Stimulated activated CD8-positive, alpha-beta memory T cell treated with anti-CD3 and anti-CD28 coated beads, Interleukin-2, amount 100 ng/mL, for 48 hours (primary cell): ENCODE results near the gene C2orf74.
A peak's percentile ranks its signal among the peaks of the same experiment; 100 is the strongest.
"Not testable (repeated sequence)": the region's sequence is repeated elsewhere in the genome, so short reads cannot be mapped to it uniquely, and the experiment has no call there.

Experiments used
- DNase-seq, 2 donors: peaks; one replicate each; pipeline ENCODE4 v3.0.0-alpha.2; 2020; ENCODE audit warnings: low read depth in 2 of 2

Gene C2orf74

DNA sequence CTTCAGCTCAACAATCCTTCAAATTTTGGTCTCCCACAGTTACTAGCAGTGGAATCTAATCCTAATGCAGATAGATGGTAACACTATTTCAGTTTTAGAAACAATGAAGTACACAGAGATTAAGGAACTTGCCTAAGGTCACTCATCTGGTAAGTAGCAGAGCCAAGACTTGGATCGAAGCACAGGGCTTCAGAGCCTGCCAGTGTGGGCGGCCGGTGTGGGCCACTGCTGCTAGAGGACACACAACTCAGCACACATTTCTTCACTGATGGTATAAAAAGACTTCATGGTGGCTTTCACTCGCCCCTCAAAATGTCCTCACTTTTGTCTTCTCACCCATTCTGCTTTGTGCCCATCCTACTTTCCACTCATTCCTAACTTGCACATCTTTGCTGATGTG, 11.1 kb downstream of the C2orf74 start:
- DNase-seq, result no peak

GRCh38 chr2:61175036-61175435, 13.0 kb downstream of the C2orf74 start:
- no peak for DNase-seq

DNA sequence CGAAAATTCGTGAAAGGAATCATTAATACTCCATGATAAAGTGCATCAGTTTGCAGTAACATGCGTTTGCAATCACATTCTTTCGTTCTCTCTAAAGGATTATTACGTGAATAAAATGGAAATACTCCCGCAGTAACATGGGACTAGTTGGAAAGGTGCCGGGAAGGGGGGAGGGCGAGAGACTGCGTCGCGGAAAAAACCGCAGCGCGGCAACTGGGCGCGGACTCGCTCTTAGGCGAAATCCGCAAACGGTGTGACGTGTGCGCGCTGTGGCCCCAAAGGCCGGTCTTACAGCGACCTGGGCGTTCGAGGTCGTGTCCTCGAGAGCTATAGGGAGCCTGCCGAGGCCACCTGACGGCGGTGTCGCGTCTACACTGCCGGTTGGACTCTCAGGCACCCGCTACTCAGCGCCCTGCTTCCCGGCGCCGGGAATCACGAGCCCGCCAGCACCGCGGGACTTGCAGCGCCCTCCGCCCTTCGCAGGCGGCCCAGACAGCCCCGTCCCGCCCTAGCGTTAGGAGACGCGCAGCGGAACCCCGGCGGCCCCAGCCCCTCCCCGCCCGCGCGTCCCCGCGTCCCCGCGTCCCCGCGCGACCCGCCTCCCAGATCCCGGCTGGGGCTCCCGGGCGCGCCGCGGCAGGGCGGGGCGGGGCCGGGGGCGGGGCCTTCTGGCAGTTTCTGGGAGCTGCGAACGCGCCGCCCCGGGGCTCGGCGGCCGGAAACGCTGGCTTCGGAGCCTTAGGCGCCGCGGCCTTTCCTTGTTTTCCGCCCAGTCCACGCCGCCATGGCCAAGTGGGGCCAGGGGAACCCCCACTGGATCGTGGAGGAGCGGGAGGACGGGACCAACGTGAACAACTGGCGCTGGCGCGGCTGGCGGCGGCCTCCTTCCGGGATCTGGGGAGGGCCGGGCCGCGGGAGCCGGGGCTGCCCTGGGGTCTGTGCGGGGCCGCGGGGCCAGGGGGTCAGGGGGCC, 15.1 kb downstream of the C2orf74 start:
- peak; percentile 92 to 96 for DNase-seq

- peak; percentile 21 to 22 for DNase-seq
Observed at GRCh38 chr2:61177727-61178549, 15.9 kb downstream of the C2orf74 start.

DNA sequence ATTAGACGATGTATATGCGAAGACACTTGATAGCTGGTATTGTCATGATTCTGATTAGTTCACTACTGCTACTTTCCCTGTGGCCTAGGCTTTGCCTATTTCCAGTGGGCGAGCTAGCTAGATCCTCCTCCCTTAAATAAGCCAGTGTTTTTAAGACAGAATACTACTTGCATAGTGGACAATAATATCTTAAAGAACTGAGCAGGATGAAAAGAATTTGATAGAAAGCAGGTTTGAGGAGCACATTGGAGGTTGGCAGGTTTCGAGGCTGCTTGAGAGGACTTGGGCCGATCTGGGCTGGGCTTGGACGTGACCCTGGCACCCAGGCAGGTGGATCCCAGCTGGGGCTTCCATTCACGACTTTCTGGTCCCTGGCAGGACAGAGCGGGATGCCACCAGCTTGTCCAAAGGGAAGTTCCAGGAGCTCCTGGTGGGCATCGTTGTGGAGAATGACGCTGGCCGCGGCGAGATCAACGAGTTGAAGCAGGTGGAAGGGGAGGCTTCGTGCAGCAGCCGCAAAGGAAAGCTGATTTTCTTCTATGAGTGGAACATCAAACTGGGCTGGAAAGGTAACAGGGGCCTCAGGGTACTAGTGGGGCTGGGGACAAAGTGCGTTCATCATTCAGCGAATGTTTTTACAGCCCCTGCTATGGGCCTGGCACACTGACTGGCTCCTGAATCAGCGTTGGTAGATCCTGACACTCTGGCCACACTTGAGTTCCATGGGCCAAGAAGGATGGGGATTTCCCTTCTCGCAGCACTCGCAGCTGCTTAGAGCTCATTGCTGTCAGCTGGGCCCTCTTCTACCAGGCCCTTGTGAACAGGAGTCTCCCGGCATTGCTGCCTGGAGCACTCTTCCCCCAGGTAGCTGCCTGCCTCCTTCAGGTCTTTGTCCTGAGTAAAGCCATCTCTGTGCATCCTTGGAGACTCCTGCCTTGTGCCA, 16.9 kb downstream of the C2orf74 start:
- DNase-seq, result no peak

DNA sequence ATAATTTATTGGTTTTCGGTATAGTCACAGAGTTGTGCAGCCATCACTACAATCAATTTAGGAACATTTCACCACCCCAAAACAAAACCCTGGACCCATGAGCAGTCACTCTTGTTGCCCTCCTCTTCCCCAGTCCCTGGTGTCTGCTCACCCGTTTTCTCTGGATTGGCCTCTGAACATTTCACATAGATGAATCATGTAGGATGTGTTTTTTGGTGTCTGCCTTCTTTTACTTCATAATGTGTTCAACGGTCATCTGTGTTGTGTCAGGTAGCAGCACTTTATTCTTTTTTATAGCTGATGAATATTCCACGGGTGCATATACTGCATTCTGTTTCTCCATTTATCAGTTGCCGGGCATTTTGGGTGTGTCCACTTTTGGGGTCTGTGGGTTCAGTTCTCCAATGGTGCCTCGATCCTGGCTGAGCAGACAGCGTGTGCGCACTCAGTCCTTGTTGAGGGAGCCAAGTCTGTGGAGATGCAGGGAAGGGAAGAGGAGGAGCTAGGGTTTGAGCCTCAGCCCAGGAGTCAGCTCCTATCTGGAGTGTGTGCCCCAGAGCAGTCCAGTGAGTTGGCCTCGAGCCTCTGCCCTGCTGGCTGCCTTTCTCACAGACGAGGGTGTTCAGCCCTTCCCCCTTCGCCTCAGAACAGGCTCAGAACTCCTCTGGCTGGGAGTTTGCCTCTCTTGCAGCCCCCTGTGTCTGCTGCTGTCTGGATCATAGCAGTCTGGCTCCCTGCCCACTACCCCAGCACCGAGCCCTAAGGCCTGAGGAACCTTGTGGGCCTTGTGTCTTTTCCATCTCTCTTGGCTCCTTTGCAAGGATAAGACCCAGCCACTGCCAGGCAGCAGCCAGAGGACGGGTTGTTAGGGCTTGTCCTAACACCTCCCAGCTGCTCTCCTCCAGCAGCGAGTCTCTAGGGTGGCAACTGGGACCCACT, 18.0 kb downstream of the C2orf74 start:
- DNase-seq, result no peak

GRCh38 chr2:61180686-61181085, 18.7 kb downstream of the C2orf74 start:
- DNase-seq, result no peak

DNA sequence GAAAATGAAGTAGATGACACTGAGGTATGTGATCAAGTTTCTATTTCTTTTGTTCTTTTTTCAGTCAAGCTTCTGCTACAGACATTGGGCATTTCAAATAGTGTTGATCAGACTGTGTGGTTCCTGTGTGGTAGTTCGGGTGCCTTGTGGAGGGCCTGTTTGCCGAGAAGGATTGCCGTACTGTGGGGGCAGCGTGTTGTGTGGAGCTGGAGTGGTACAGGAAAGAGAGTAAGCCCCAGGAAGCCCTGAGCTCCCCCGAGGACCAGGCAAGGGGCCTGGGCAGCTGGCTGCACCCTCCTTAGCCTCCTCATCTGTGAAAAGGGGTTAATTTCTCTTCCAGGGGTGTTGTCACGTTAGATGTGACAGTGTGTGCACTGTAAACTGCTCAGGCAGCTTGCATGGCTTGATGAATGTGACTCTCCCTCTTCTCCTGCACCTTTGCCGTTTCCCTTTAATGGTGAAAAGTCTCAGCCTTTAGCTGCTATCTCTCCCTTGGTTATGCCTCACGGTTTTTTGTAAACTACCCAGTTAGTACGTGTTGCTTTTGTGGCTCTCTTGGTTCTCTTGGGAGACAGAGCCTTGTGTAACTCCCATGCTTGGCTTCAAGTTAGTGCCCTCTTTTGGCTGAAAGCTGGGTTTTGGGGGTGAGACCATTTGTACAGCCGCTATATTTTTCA, 19.5 kb downstream of the C2orf74 start:
- DNase-seq, result no peak

DNA sequence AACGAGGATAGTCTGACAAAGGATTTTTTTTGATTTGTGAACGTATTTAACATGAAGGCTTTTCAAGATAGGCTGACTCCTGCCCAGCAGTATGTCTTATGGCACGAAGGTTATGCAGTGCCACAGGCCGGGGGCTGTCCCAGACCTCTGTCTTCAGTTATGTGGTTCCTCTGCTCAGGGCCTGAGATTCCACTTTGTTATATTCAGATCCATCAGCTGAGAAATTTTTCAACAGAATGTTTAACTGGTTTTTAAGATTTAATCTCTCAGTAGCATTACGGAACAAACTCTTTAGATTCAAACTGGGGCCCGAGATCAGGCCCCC, 20.0 kb downstream of the C2orf74 start:
- no peak for DNase-seq

- no peak for DNase-seq
Observed at GRCh38 chr2:61183795-61184194, 21.8 kb downstream of the C2orf74 start.

DNA sequence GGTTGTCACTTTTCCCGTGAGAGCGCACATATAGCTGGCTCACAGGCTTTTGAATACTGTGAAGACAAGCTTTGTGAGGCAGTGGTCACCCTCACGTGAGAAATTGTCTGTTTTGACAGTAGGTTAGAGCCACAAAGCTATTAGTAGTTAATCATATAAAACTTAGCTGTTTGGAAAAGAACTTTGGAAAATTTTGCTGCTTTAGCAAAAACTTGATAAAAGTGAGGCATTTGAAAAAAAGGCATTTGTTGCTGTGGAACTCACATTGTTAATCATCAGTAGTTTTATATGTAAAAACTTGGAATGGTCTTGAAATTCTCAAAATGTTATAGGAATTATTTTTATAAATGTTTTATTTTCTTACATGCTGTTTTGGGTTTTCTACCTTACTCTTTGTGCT, 22.3 kb downstream of the C2orf74 start:
- DNase-seq, result no peak

DNA sequence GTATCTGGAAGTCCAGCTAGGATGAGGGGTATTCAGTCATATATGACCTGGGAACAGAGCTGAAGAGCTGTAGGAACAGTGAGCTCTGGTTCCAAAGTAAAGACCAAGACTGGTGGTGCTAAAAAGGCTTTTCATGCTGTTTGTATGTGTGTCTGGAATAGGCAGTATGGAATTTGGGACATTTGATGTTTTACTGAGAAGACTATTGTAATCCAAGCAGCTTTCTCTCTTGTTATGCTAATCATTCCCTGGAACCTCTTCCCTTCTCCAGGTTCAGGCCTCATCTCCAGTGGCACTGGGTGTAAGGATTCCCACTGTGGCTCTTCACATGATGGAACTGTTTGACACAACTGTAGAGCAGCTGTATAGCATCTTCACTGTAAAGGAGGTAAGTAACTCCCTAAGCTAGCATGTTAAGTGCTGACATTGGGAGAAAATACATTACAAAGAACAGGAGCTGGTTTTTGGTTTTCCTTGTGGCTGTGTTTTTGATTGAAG, 23.3 kb downstream of the C2orf74 start:
- no peak for DNase-seq

DNA sequence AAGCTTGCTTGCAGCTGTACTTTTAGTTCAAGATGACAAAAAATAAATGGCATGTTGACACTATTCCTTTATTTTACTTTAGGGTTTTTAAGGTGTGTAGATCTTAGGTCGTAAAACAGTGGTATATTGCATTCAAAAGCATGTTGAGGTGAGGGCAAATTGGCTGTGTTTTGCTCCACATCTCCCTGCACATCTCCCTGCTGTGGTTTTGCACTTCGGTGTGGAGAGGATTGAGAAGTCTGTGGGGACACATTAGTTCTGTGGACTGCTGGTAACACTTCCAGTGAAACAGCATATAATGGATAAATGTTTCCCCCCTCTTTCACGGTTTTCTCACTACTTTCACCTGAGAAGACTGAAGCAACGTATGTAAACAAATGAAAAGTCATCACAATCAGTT, 25.1 kb downstream of the C2orf74 start:
- no peak for DNase-seq

- no peak for DNase-seq
Observed at GRCh38 chr2:61193670-61194561, 31.9 kb downstream of the C2orf74 start.

- not testable (repeated sequence) for DNase-seq
Observed at GRCh38 chr2:61194646-61195045, 32.7 kb downstream of the C2orf74 start.

DNA sequence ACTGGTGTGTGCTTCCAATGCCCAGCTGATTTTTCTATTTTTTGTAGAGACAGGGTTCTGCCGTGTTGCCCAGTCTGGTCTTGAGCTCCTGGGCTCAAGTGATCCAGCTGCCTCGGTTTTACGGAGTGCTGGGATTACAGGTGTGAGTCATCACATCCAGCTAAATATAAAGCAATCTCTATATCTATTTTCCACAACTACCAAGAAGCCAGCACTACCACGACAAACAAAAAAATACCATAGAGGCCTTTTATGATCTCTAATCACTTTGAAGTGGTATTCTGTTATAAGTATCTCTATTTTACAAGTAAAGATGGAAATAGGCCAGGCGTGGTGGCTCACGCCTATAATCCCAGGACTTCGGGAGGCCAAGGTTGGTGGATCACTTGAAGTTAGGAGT, 34.7 kb downstream of the C2orf74 start:
- no peak for DNase-seq

GRCh38 chr2:61205132-61205531, 43.1 kb downstream of the C2orf74 start:
- DNase-seq, result no peak

GRCh38 chr2:61210332-61210981, 48.5 kb downstream of the C2orf74 start:
- no peak for DNase-seq
